Tibial nerve (tissue), 4 donors: Measurements from ENCODE around the gene C17orf58. TPM values are rescaled to one million over a fixed set of nuclear protein-coding genes. Genes with fewer than 3 reads are reported as not detected.
"Not testable (repeated sequence)": the region's sequence is repeated elsewhere in the genome, so short reads cannot be mapped to it uniquely, and the experiment has no call there.

ENCODE experiments used
- DNase-seq, 2 donors: peaks; one replicate each; pipeline ENCODE4 v3.0.0-alpha.2; 2019; ENCODE audit warnings: low spot score in 2 of 2
- H3K27ac ChIP-seq, 4 donors: fragments of 200-600 bp; sonication (generic) in 3 of 4; one replicate each; pipeline ENCODE4 v1.5.1; 2017 to 2019; ENCODE audit warnings: mild to moderate bottlenecking in 1 of 4
- H3K27me3 ChIP-seq, 2 donors: fragments of 200-600 bp; sonication (generic) in 1 of 2; one replicate each; pipeline versions ENCODE4 v1.5.1 to v1.6.0; 2017 to 2019
- H3K36me3 ChIP-seq, 3 donors: fragments of 200-600 bp; sonication (generic); one replicate each; pipeline ENCODE4 v1.5.1; 2018 to 2019
- H3K4me1 ChIP-seq, 4 donors: fragments of 200-600 bp; sonication (generic) in 3 of 4; one replicate each; pipeline ENCODE4 v1.5.1; 2017 to 2019
- H3K4me3 ChIP-seq, 4 donors: fragments of 200-600 bp; sonication (generic) in 3 of 4; one replicate each; pipeline ENCODE4 v1.5.1; 2017 to 2019; ENCODE audit warnings: mild to moderate bottlenecking in 1 of 4, moderate library complexity in 1 of 4
- H3K9me3 ChIP-seq, 4 donors: fragments of 200-600 bp; sonication (generic) in 3 of 4; one replicate each; pipeline ENCODE4 v1.5.1; 2017 to 2019
- CTCF ChIP-seq, 5 experiments: fragments of 200-600 bp in 3 of 5; fragments of 450-650 bp in 2 of 5; sonication (generic) in 3 of 5; IDR thresholded peaks; one replicate each; pipeline ENCODE4 v1.5.1; 2016 to 2019; ENCODE audit warnings: antibody characterized with exemption in 5 of 5, mild to moderate bottlenecking in 3 of 5, moderate library complexity in 2 of 5
- EP300 ChIP-seq, 2 donors: sonication (generic); formaldehyde crosslinking; IDR thresholded peaks; one replicate each; pipeline ENCODE4 v1.6.1; 2017; ENCODE audit warnings: antibody characterized with exemption in 2 of 2, mild to moderate bottlenecking in 1 of 2
- POLR2A ChIP-seq, 2 donors: fragments of 450-650 bp; IDR thresholded peaks; one replicate each; pipeline ENCODE4 v1.6.1; 2017; ENCODE audit warnings: antibody characterized with exemption in 2 of 2, mild to moderate bottlenecking in 2 of 2, moderate library complexity in 2 of 2
- WGBS, 2 donors: methylation state at CpG; one replicate each; pipeline ENCODE4 v1.1.5; 2018; 5-methylcytosine and 5-hydroxymethylcytosine counted together
- total RNA-seq, 4 donors: library from RNA; depleted of rRNA; stranded (reverse); fragments of >200 nt; gene quantifications; one replicate each; pipeline ENCODE4 v1.1.0, GENCODE V29; 2016

The C17orf58 gene
- total RNA-seq, 4 donors from 2014 or later: 2.3 to 10.7 (median 3.9) TPM

GRCh38 chr17:68033636-68034451 lies 37.6 kb upstream of the C17orf58 start:
- Histone ChIP-seq H3K36me3 (peaks cover 0 to 14% (median 0%) of the 10 kb centered on the region in 3 donors), H3K27me3 (no peaks in the 10 kb centered on the region), H3K4me3 (no peak overlapping the region), H3K27ac (peak overlapping the region in 2 of 4 donors; percentile 11 to 49), H3K4me1 (peaks cover 0 to 22% (median 6%) of the 10 kb centered on the region in 4 donors), H3K9me3 (no peaks in the 10 kb centered on the region)
- 49 to 55% methylated on average over 7 of the region's 7 CpGs for WGBS, 2 donors
- DNase-seq: no peak
- TF ChIP-seq EP300 (IDR thresholded peaks at IDR 0.05): no peak
- TF ChIP-seq CTCF (IDR thresholded peaks at IDR 0.05): no peak
- no peak for TF ChIP-seq POLR2A (IDR thresholded peaks at IDR 0.05)

GRCh38 chr17:68029512-68030215 lies 33.4 kb upstream of the C17orf58 start:
- 75% methylated on average over 8 of the region's 8 CpGs for WGBS, 2 donors

GRCh38 chr17:68022547-68022946 lies 26.3 kb upstream of the C17orf58 start:
- not testable (repeated sequence) for H3K9me3 ChIP-seq, H3K27me3 ChIP-seq, H3K4me1 ChIP-seq, DNase-seq, H3K4me3 ChIP-seq, H3K36me3 ChIP-seq, H3K27ac ChIP-seq
- WGBS, 2 donors: 92 to 97% methylated on average over 15 of the region's 15 CpGs

More at GRCh38 chr17:68029512-68030215, 33.4 kb upstream of the C17orf58 start:
- no peak overlapping the region for H3K27ac ChIP-seq
- DNase-seq: no peak
- no peaks in the 10 kb centered on the region for H3K36me3 ChIP-seq
- H3K4me1 ChIP-seq: peaks cover 0 to 7% (median 0%) of the 10 kb centered on the region in 4 donors
- H3K27me3 ChIP-seq: no peaks in the 10 kb centered on the region
- TF ChIP-seq CTCF (IDR thresholded peaks at IDR 0.05) (no peak), EP300 (IDR thresholded peaks at IDR 0.05) (no peak), POLR2A (IDR thresholded peaks at IDR 0.05) (no peak)
- H3K4me3 ChIP-seq: no peak overlapping the region
- H3K9me3 ChIP-seq: no peaks in the 10 kb centered on the region

- Histone ChIP-seq H3K27me3 (no peaks in the 10 kb centered on the region), H3K4me3 (no peak overlapping the region), H3K27ac (no peak overlapping the region), H3K36me3 (no peaks in the 10 kb centered on the region), H3K4me1 (peaks cover 0 to 5% (median 0%) of the 10 kb centered on the region in 4 donors), H3K9me3 (no peaks in the 10 kb centered on the region)
- TF ChIP-seq CTCF (IDR thresholded peaks at IDR 0.05): no peak
- no peak for TF ChIP-seq POLR2A (IDR thresholded peaks at IDR 0.05)
- no peak for TF ChIP-seq EP300 (IDR thresholded peaks at IDR 0.05)
- WGBS, 2 donors: 89% methylated on average over 8 of the region's 8 CpGs
- DNase-seq: no peak
Measured at GRCh38 chr17:68021963-68022362, 25.7 kb upstream of the C17orf58 start.

GRCh38 chr17:68020791-68021190 lies 24.5 kb upstream of the C17orf58 start:
- Histone ChIP-seq H3K4me3 (peak overlapping the region in 3 of 4 donors; percentile 24 to 64 (median 60)), H3K27ac (peak overlapping the region; percentile 80 to 90 (median 84))
- not testable (repeated sequence) for H3K4me1 ChIP-seq, DNase-seq, H3K27me3 ChIP-seq, H3K36me3 ChIP-seq, H3K9me3 ChIP-seq
- WGBS, 2 donors: 83 to 85% methylated on average over 13 of the region's 13 CpGs

GRCh38 chr17:68020409-68020756 lies 24.1 kb upstream of the C17orf58 start:
- Histone ChIP-seq H3K4me3 (peak overlapping the region; percentile 24 to 64 (median 52)), H3K27ac (peak overlapping the region; percentile 80 to 90 (median 84)), H3K4me1 (peaks cover 0 to 5% (median 0%) of the 10 kb centered on the region in 4 donors), H3K9me3 (no peaks in the 10 kb centered on the region), H3K27me3 (no peaks in the 10 kb centered on the region), H3K36me3 (no peaks in the 10 kb centered on the region)
- DNase-seq: no peak
- WGBS, 2 donors: 1 to 2% methylated on average over 12 of the region's 12 CpGs
- TF ChIP-seq POLR2A (IDR thresholded peaks at IDR 0.05) (no peak), CTCF (IDR thresholded peaks at IDR 0.05) (no peak), EP300 (IDR thresholded peaks at IDR 0.05) (no peak)
